NB4 (cell line): ENCODE results near the gene RANBP17.

Experiments used
- MAX ChIP-seq: IDR thresholded peaks from 2 replicates; pipeline ENCODE4 v1.6.1; 2011; ENCODE audit warnings: low read depth, low read length
- MYC ChIP-seq: IDR thresholded peaks from 2 replicates; pipeline ENCODE4 v1.6.1; 2011; ENCODE audit warnings: low read depth, low read length
- POLR2A ChIP-seq: IDR thresholded peaks from 2 replicates; pipeline ENCODE4 v1.6.1; 2011; ENCODE audit warnings: mild to moderate bottlenecking; ENCODE audit not compliant: insufficient read length; ENCODE audit errors: extremely low read depth
- TF ChIP-seq, protein P1 (sequence below): IDR thresholded peaks from one replicate; pipeline ENCODE4 v1.5.1; 2012; ENCODE audit warnings: low read depth, low read length

GRCh38 chr5:170848033-170848432, 13.8 kb upstream of the RANBP17 start:
- TF ChIP-seq, protein P1, sequence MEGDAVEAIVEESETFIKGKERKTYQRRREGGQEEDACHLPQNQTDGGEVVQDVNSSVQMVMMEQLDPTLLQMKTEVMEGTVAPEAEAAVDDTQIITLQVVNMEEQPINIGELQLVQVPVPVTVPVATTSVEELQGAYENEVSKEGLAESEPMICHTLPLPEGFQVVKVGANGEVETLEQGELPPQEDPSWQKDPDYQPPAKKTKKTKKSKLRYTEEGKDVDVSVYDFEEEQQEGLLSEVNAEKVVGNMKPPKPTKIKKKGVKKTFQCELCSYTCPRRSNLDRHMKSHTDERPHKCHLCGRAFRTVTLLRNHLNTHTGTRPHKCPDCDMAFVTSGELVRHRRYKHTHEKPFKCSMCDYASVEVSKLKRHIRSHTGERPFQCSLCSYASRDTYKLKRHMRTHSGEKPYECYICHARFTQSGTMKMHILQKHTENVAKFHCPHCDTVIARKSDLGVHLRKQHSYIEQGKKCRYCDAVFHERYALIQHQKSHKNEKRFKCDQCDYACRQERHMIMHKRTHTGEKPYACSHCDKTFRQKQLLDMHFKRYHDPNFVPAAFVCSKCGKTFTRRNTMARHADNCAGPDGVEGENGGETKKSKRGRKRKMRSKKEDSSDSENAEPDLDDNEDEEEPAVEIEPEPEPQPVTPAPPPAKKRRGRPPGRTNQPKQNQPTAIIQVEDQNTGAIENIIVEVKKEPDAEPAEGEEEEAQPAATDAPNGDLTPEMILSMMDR = no peak
- TF ChIP-seq POLR2A = no peak
- TF ChIP-seq MYC = no peak
- TF ChIP-seq MAX = no peak
